GM21529 (cell line): ENCODE results near the gene UGT2A3.
"Not testable (repeated sequence)": the region's sequence is repeated elsewhere in the genome, so short reads cannot be mapped to it uniquely, and the experiment has no call there.

Experiments used
- ATAC-seq: cut with Tn5 transposase; IDR thresholded peaks from one replicate; pipeline ENCODE4 v1.9.1; 2021; ENCODE audit not compliant: unreplicated experiment

The UGT2A3 gene

DNA sequence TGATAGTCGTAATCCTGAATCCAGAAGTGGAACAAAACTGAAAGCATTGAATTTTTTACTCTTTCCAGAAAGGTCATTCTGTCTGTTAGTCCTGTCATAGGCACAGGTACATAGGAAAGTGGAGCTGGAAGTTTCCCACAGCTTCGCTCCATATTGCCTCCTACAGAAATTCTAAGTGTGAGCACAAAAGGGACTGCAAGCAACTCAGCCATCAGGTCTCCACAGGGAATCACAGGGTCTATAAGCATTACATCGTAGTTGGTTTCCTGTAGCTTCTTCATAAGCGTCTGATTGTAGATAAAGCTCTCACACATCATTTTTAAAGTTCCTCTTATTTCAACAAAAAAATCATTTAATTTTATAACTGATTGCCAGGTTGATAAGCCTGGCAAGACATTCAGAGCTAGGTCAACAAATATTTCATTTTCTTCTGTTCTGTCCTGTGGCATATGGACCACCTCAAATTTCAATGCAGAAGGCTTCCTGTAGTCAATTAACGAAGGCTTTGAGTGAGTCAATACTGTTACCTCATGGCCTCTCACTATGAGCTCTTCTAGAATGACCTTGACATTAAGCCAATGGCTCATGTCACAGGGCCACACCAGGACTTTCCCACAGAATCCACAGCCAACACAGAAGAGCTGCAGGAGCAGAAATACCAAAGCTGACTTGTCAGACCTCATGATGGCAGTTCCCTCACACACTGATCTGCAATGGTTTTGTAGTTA, at the start of gene UGT2A3:
UGT2A3 (minus strand) TSS at position 727 of the 728 bp plus-strand sequence; CDS start at position 683, 44 bp downstream.
- ATAC-seq: no peak

DNA sequence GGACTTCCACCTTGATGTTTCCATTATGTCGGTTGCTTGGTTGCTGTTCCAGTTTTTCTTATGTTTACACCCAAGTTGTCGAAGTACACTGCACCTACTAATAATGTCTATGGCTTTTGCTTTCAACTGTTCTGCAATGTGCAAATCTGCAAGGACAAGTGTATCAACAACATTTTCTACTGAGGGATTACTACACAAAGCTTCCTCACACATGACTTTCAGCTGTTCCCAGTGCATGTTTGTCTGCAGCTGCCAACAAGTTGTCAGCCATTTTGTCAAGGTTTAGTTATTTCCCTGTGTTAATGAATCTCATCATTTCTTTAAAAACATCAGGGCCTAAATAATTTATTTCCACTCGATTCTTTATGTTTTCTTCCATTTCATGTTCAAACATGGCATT, 45.4 kb upstream of the UGT2A3 start:
- no peak for ATAC-seq

DNA sequence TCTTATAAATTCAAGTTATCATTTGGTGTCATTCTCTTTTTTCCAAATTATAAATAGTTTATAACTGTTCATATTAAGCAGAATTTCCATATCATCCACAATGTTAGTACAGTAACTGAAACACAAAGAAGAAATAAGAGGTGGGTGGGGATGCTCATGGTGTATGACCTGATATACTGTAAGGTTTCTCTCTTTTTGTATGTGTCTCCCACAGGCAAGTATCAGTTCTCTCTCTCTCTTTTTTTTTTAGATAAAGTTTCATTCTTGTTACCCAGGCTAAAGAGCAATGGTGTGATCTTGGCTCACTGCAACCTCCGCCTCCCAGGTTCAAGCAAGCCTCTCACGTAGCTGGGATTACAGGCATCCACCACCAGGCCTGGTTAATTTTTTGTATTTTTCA, 43.7 kb upstream of the UGT2A3 start:
- no peak for ATAC-seq

DNA sequence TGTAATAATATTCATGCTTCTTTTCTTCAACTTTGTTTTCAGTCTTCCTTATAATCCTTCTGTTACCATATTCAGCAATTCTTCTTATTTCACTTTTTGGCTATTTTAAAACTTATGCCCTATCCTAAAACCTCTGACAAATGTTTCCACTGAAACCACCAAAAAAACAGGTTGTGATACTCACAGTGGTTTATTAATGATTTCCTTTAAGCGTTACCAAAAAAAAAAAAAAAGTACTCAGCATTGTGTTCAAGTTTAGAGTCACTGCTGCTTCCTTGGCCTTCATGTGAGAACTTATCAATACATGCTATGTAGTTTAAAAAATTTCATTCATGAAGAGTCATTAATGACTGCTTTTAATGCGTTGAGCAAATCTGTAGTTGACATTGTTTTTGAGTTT, 35.4 kb upstream of the UGT2A3 start:
- no peak for ATAC-seq

DNA sequence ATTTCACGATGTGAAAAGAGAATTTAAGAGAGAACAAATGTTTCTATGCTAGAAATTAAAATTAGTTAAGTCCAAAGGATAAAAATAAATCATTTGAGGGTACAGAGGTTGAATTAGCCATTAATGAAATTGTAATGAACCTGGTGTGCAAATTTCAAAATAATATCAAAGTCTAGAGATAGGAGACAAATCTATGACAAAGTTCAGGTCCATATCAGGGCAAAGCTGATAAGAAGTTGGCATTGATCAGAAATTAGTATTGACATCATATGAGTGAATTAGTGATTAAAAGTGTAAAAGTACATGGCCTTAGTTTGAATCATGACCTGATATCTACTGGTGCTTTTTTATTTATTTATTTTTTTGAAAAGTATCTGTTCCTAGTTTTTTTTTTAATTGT, 33.8 kb upstream of the UGT2A3 start:
- no peak for ATAC-seq

DNA sequence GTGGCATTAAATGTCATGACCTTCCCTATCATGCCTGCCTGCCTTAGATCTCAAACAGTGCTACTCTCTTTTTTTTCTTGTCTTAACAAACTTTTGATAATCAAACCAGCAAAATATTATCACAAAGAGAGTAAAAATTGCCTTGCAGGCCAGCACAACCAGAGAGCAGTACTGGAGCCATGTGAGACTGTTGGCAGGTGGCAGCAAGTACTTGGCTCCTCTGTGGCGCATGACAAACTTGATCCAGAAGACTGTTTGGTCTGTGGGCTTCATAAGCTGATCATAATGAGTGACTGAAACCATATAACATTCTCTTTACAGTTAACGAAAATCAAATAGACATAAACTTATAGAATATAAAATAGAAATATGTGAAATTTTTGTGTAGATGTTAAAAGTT, 33.3 kb upstream of the UGT2A3 start:
- ATAC-seq: no peak

DNA sequence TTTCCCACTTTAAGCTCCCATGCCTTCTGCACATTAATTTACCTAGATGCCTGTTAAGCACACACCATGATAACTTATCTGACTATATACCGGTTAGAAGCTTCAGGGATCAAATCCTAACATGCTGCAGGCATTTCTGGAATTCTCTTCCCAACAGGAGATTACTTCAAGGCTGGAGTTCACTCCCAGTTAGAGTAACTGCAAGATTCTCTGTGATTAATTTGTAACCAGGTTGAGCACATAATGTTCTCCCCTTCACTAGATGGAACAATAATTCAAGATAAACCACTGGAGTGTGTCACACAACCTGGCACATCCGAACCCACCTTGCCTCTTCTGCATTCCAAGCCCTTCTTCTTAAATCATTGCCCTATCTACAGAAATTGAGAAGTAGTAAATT, 11.8 kb upstream of the UGT2A3 start:
- no peak for ATAC-seq

DNA sequence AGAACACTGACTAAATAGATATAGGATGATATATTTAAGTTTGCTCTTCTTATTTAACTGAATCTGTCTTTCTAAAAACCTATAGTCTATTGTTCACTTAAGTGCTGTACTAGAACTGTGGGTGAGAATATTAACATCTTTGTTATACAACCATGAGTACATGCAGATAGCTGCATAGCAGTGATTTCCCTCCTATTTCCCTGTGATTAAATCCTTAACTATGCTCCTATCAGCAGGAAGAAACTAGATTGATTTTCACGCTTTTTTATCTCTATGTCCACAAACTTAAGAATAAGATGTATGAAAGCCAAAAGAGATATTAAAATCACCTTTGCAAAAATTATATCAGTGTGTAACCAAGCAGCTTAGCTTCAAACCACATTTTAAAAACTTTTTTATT, 11.3 kb upstream of the UGT2A3 start:
- ATAC-seq: no peak

DNA sequence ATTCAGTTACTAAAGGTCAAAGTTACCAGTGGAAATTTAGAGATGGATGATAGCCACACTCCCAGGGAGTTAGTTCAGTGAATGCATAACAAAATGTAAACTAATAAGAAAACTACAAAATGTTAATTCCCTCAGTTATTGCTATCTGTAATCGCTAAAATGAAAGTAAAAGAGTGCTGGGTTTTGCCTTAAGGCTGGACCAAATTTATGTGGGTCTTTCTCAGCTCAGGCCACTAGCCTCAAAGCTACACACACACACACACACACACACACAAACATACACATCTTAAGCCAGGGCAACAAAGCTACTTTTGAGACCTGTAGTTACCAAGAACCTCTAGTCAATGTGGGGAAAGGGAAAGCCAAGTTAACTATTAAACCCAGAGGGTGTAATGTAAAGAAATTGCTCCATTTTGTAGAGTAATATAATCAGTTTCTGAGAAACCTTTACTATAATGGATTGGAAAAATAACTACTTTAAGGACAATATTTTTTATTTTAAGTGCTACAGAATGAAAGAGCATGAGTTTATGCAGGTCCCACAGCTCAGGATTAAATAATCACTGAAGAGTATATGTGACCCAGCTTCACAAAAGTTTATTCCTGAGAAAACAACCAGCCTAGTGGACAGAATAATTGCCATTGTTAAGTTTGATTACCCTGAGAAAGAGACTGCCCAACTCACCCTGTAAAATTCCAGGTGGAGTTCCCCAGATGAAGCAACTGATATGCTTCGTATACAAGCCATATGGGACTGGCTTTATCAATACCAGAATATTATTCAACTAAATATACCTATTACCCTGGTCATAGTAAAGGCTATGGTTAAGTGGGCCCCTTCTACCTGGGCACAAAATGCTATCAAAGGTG, 8.9 kb upstream of the UGT2A3 start:
- ATAC-seq: no peak

DNA sequence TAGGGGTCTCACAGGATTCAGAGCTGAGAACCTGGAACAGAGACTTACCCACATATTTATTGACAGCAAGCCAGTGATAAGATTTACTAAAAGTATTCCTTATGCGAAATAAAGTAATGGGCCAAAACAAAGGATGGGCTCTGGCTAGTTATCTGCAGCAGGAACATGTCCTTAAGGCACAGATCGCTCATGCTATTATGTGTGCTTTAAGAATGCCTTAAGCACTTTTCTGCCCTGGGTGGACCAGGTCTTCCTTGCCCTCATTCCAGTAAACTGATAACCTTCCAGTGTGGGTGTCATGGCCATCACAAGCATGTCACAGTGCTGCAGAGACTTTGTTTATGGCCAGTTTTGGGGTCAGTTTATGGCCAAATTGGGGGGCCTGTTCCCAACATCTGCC, 7.5 kb upstream of the UGT2A3 start:
- not testable (repeated sequence) for ATAC-seq

DNA sequence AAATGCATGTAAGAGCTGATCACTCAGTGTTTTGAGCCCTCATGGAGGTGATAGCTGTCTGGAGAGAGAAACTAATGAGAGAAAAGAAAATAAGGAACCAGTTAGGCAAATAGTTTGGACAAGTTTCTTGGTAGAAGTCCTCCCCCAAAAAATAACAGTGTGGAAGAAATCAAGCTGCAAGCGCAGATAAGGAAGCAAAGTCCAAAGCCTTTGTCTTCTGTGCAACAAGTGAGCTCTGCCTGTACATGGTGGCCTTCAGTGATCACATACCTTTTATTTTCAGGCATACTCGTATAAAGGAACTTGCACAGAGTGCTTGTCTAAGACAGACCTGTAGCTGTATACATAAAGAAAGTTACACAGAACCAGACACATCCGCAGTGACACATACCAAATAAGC, 2.5 kb upstream of the UGT2A3 start:
- no peak for ATAC-seq

DNA sequence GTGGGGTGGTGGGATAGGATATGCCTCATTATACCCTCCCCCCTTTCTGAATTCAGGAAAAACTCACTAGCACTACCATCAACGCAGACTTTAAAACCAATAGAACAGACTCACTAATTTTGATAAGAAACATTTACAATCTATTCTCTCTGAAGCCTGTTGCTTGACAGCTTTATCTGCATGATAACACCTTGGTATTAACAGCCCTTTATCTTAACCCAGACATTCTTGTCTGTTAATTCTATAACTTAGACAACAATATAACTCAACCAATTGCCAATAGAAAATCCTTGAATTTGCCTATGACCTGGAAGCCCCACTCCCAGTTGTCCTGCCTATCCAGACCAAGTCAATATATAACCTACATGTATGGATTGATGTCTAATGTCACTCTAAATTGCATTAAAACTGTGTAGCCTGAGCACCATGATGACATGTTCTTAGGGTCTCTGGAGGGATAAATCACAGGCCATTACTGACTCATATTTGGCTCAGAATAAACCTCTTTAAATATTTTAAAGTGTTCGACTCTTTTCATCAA, 1.5 kb upstream of the UGT2A3 start:
- no peak for ATAC-seq

DNA sequence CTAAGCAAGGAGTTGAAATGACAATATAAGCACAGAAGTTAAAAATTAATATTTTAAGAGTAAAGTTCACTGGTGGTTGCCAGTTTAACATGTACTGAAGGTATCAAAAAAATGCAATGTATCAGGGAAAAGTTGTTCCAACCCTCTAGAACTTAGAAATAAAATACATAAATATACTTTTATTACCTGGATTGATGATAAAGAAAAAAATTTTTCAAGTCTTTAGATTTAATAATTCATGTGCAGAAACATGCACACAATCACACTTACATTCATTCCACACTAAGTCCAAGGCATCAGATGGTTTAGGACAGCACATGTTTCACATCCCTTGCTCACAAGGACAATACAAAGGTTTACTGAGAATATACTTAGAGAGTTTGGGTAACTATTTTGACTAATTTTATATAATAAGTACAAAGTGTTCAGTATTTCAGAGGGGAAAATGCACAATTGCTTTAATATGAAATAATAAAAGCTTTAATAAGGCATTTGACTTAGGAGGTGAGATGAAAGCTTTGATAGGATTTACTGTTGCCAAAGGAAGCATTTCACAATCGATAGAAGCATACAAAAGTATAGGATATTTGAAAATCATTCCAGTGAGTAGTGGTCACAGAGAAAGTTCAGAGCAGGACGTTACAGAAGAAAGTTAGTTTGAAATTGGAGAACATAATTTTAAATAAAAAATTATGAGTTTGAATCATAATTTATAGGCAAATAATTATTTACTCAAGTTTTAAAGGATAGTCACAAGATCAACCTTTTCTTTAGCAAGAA, 392 bp upstream of the UGT2A3 start:
- no peak for ATAC-seq

DNA sequence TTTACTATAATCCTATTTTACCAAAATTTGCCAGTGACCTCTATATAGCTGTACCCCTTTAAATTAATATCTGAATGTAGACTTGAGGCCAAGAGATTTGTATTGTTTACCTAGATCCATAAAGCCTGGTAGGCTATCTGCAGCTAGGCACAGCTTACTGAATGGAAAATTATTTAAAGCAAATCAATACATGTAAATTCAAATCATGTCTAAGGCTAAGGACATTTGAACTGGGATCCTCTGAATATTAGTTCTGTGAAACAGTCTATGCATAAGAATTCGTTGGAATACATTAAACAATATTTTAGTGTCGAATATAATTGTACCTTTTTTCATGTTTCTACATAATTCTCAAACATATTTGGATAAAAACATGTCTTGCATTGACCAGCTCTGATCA, 1.6 kb downstream of the UGT2A3 start:
- no peak for ATAC-seq

DNA sequence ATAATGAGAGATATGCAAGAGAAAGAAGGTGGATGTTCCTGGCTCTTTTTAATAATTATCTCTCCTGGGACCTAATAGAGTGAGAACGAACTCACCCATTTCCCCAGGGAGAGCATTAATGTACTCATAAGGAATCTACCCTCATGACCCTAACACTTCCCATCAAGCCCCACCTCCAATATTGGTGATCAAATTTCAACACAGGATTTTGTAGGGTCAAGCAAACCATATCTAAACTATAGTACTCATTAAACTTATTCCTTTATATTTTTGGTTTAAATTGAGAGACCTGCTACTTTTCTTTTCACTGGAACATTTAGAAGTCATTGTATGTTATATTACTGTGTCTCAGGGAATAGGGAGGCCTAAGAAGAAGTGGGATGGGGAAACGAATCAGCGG, 2.6 kb downstream of the UGT2A3 start:
- no peak for ATAC-seq

DNA sequence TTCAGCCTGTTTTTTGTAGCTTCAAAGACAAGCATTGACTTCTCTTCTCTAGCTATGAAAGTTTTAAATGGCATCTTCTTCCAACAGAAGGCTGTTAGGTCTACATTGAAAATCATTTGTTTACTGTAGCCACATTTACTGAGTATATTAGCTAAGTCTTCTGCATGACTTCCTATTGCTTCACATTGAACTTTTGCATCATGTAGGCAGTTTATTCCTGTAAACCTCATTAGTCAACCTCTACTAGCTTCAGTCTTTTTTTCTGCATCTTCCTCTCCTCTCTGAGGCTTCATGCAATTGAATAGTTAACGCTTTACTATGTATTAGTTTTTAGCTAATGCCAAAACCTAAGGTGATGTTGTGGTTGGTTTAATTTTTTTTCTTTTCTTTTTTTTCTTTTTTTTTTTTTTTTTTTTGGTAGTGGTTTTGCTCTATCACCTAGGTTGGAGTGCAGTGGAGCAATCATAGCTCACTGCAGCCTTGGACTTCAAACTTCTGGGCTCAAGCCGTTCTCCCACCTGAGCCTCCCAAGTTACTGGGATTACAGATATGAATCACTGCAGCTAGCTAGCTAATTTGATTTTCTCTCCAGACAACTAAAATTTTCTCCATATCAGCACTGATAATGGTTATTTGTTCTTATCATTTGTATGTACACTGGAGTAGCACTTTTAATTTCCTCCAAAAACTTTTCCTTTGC, 3.4 kb downstream of the UGT2A3 start:
- no peak for ATAC-seq

DNA sequence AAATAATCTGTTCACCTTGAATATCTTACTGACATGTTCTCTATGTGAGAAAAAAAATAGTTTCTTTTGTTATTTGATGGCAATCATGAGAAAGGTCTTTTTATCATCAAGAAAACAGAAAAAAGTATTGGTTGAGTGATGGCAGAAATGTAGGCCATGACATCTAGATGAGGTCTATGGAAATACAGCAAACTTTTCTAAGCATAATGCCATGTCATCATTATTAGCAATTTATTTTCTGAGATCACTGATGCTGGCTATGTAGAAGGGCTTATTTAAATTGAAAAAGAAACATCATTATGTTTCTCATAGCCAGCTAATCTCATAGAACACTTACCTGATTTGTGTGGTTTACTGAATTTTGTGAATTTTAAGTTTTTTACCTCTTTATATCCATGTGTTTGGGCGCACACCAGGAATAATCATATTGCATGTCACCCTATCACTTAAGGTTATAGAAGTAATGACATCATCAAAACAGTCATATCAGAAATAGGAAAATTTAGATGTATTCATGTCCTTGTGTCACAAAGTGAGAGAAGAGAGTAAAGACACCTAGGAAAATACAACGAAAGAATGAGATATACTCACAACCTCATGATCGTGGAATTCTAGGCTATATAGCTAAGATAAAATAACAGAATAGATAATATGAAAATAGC, 22.4 kb downstream of the UGT2A3 start:
- no peak for ATAC-seq

DNA sequence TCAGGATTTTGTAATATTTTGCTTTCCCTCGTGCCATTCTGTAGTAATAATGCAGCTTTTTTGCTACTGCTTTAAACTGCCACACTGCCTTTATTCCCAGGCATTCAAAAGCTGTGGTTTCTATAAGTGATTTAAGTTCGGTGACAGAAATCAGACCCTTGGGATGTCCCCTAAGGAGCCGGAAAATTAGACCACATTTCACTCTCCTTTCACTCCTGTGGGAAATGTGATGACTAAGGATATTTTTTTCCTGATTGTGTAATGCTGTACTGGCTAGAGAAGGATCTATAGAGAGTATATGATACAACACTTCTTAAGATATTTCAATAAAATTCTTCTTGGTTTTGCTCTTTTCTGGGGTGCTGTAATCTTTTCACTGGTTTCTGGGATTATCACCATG, 24.4 kb downstream of the UGT2A3 start:
- no peak for ATAC-seq

DNA sequence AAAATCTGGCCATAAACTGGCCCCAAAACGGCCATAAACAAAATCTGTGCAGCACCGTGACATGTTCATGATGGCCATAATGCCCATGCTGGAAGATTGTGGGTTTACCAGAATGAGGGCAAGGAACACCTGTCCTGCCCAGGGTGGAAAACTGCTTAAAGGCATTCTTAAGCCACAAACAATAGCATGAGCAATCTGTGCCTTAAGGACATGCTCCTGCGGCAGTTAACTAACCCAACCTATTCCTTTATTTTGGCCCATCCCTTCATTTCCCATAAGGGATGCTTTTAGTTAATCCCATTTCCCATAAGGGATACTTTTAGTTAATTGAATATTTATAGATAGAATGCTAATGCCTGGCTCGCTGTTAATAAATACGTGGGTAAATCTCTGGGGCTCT, 29.4 kb downstream of the UGT2A3 start:
- not testable (repeated sequence) for ATAC-seq

DNA sequence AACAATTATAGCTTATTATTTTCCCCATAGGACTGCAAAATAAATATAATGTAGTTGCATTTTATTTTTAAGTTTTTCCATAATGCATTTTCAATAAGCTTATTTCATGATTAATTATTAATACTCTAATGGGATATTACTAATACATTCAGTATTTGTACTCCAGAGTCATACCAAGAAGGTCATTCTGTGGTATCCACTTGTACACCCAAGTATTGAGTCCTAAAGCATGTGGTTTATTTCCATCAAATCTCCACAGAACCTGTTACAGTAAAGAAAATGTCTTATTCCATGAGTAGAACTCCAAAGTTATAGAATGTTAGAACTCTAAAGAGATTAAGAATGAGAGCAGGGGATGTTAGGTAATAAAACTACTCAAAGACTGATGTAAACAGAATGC, 30.6 kb downstream of the UGT2A3 start:
- ATAC-seq: no peak
